Skeletal muscle cell (primary cell): ENCODE data around the gene CCNY.
A peak's percentile ranks its signal among the peaks of the same experiment; 100 is the strongest.
"Not testable (repeated sequence)": the region's sequence is repeated elsewhere in the genome, so short reads cannot be mapped to it uniquely, and the experiment has no call there.

ENCODE experiments used
- DNase-seq: peaks from one replicate; pipeline ENCODE4 v3.0.0-alpha.2; 2010; ENCODE audit warnings: low read depth
- H3K4me3 ChIP-seq: 2 replicates; pipeline ENCODE4 v1.5.1; 2011; ENCODE audit warnings: low read depth, mild to moderate bottlenecking, control low read depth, low read length, moderate library complexity

Gene CCNY

DNA sequence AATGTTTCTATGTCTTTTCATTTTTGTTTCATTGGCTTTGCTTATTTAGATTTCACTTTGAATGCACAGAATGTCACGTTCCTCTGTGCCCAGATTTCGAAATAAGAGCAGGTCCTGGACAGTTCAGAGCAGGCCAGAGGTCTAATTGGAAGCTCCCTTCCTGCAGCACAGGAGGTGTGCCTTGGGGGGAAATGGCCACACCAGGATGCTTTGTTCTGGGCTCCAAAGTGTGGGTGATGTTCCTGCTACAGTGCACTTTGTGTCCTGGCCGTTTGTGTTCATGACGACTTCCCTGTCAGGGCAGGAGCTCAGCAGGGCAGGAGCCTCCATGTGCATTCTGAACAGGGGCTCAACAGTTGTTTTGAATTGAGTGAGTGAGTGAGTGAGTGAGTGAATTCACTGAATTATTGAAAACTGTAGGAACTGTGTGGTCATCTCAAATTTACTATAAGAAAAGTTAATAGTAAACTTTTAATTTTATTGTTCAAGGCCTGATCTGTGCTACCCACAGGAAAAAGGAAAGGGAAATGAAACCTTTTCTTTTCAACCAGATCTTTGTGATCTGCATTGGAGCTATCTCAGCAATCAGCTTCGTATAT, 159.3 kb downstream of the CCNY start:
- no peak overlapping the region for H3K4me3 ChIP-seq
- no peak for DNase-seq

GRCh38 chr10:35497909-35498308, 161.6 kb downstream of the CCNY start:
- no peak for DNase-seq
- no peak overlapping the region for H3K4me3 ChIP-seq

DNA sequence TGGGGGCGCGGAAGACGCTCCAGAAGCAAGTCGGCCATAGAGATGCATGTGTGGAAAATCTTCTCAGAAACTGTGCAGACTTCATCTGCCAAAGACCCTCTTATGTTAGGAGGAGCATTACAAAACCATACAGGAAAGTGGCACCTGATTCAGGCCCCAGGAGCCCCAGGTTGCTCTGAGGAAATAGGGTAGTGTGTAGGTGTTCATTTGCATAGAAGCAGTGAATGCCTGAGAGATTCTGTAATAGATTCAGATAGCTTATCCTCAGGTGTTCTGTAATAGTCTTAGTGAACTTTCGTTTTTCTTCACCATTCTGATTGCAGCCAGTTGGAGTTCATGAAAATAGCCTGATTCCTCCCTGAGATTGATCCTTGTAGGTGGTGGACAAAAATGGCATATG, 162.4 kb downstream of the CCNY start:
- H3K4me3 ChIP-seq: no peak overlapping the region
- DNase-seq: no peak

GRCh38 chr10:35501923-35502322, 165.6 kb downstream of the CCNY start:
- no peak for DNase-seq
- no peak overlapping the region for H3K4me3 ChIP-seq

DNA sequence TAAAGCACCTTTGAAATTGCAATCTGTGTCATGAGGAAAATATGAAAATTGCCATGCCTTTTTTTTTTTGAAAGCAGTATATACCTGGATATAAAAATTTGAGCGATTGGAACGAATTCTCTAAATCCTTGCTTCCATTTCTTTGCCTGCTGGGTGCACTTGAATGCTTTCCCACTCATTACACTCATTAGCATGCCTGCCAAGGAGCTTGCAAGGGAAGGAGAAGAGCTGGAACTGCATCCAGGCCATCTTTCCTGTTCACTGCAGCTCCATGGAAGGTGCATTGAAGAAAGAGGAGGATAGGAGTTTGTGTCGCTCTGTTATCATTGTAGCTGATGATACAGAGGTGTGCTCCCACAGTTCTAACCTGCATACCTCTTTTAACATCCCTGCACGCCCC, 166.4 kb downstream of the CCNY start:
- no peak for DNase-seq
- H3K4me3 ChIP-seq: no peak overlapping the region

DNA sequence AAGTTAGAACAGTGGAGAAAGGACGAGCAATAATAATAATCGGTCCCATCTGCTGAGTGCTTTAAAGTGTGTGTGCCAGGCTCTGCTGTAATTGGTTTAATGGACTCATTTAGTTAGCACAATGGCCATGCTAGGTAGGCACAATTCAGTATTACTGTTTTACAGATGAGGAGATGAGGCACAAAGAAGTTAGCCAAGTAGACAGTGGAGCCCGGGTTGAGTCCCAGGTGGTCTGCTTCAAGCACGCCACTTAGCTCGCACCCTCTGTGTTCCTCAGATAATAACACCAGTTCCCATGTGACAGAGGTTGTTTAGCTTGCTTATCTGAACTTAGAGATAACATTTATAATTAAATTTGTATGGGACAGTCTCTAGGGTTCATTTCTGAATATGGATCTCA, 167.3 kb downstream of the CCNY start:
- DNase-seq: no peak

DNA sequence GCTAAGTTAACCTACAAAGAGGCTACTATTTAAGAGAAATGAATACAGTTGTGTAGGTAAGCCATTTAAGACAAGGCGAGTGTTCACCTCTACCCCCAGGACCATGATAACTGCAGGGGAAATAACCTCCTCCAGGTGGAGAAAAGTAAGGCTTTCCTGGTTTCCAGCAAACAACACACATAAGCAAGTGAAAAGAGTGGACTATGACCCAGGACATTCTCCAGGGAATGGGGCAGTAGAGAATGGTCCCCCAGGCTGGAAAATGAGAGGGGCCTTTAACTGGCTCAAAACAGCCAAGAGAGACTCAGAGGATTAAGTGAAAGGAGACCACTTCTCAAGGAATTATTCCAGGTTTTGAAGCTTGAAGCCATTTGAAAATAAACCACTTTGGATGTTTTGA, 167.8 kb downstream of the CCNY start:
- DNase-seq: no peak

More for the DNA sequence above, 167.3 kb downstream of the CCNY start:
- no peak overlapping the region for H3K4me3 ChIP-seq

DNA sequence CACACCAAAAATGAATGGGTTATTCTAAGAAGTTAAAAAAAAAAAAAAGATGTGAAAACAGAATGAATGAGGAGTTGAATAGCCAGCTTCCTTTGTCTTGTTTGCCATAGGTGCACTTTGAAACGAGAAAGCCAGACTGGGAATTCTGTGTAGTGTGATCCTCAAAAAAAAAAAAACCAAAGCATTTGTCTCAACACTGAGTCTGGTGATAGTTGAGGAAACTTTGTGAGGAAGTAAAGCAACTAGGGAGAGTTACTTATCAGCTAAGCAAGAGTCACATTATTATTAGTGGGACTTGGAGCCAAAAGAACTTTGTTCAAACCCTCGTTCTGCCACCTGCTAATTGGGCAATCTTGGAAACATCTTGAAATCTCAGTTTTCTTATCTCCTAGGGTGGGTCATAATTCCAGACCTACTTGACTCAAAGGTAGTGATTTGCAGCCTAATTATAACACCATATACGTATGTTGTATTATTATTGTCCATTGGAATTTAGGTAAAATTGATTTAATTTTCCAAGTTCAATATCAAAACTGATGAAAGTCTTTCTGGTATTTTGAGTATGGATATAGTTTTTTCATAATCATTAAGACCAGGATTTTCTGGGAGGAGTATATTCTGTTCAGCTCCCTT, 169.0 kb downstream of the CCNY start:
- no peak overlapping the region for H3K4me3 ChIP-seq
- DNase-seq: no peak

More for the DNA sequence above, 167.8 kb downstream of the CCNY start:
- no peak overlapping the region for H3K4me3 ChIP-seq

GRCh38 chr10:35506741-35507140, 170.4 kb downstream of the CCNY start:
- no peak for DNase-seq
- H3K4me3 ChIP-seq: no peak overlapping the region

DNA sequence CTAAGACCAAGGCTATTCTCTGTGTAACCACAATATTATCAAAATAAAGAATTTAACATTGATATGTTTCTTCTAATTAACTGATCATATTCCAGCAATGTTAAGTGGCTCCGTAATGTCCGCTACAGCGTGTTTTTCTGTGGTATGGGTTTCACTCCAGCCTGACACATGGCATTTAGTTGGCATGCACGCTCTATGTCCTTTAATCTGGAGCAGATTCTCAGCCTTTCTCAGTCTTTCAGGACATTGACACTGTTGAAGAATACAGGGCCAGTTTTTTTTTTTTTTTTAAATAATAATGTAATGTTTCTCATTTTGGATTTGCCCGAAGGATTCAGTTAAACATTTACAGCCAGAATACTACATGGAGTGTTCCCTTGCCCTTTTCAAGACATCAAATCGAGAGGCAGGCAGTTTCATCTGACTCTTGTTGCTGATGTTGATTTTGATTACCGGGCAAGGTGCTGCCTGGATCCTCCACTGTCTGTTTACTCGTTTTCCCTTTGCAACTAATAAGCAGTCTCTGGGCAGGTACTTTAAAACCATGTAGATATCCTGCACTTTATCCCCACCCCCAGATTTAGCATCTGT, 171.3 kb downstream of the CCNY start:
- DNase-seq: no peak

DNA sequence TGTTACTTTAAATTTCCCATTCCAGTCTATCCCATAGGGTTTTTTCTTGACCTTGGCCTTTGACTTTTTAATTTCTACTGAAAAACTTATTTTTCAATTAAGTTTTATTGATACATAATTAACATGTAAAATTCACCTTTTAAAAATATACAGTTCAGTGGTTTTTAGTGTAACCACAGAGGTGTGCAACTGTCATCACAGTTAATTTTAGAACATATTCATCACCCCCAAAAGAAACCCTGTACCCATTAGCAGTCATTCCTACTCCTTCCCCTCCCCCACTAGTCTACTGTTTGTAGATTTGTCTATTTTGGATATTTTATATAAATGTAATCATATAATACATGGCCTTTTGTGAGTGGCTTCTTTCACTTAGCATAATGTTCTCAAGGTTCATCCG, 172.3 kb downstream of the CCNY start:
- no peak for DNase-seq

More for the DNA sequence above, 171.3 kb downstream of the CCNY start:
- no peak overlapping the region for H3K4me3 ChIP-seq

DNA sequence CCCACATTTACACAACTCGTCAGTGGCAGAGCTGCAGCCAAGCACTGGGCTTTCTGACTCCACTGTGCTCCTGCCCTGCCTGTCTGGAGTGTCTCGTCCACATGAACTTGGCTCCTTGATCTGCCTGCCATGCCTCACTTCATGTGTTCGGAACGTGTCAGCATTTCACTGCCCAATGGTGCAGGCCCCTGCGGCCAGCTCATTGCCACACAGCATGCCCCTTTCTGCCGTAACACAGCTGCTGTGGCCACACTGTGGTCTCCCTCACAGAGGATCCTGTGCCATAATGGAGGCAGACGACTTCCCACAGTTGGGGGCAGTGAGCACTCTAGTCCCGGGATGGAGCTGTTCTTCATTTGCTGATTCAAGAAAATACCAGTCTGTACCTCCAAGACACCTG, 174.6 kb downstream of the CCNY start:
- DNase-seq: no peak
- no peak overlapping the region for H3K4me3 ChIP-seq

More for the DNA sequence above, 172.3 kb downstream of the CCNY start:
- no peak overlapping the region for H3K4me3 ChIP-seq

GRCh38 chr10:35511647-35512046, 175.3 kb downstream of the CCNY start:
- no peak overlapping the region for H3K4me3 ChIP-seq
- no peak for DNase-seq

DNA sequence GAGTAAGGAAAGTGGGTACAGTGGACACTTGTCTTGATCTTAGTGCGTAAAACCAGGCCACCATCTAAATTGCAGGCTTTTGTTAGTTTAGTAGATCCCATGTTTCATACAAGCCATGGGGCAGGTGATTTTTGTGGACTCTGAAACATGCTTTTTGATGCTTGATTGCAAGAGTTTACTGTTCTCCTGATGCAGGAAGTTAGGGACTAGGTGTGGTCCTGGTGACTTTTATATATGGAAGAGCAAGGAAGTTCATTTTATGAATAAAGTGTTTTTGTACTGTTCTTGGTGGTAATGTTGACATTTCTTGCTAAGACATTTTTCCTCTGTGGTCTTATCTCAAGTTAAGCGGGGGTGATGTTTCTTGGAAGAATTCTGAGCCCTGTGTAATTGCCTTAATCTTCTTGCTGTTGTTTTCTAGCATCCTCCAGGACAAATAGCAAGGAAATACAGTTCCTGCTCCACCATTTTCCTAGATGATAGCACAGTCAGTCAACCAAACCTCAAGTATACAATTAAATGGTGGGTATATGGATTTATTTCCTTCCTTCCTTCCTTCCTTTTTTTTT, 179.9 kb downstream of the CCNY start:
- H3K4me3 ChIP-seq: no peak overlapping the region
- no peak for DNase-seq

GRCh38 chr10:35517431-35518181, 181.3 kb downstream of the CCNY start:
- H3K4me3 ChIP-seq: no peak overlapping the region
- DNase-seq: peak; percentile 4

GRCh38 chr10:35518187-35518586, 181.9 kb downstream of the CCNY start:
- DNase-seq, H3K4me3 ChIP-seq: not testable (repeated sequence)

GRCh38 chr10:35520996-35521395, 184.7 kb downstream of the CCNY start:
- no peak for DNase-seq
- H3K4me3 ChIP-seq: no peak overlapping the region

DNA sequence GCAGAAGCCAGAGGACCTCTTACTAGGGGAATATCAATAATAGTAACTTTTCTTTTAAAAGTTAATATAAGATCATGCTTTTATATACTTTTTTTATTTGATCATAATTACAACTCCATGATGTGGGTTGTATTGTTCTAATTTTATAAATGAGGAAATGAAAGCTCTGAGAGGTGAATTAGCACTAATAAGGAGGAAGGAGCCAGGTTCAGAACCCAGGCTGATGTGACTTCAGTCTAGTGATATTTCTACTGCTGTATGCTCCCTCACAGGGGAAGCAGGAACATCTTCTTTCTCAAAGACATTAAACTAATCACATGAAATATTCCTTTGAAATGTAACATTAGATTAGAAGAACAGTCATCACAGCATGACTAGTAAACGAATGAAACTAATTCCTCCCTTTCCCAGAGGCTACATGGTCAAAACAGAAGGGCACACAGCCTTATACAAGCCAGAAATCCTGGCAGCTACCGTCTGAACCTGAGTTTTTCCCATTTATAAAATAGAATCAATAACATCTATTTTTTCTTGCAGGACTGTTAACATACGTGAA, 187.4 kb downstream of the CCNY start:
- H3K4me3 ChIP-seq: no peak overlapping the region
- DNase-seq: no peak

DNA sequence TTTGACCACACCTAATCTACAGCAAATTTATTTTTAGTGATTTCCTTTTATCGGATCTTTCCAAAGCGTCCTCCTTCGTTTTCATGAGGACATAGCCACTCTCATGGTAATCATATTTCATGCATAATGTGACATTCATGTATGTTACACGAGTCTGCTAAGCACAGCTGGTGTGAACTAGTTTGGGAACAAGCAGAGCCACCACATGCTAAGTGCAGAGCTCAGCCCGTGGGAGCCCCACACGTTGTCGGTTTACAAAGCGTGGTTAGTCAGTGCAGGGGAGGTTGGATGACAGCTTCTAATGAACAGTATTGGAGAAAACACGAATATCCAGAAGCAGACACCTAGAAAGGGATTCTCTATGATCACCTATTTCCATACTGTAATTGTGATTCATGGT, 190.4 kb downstream of the CCNY start:
- H3K4me3 ChIP-seq: no peak overlapping the region
- no peak for DNase-seq

- DNase-seq: no peak
- no peak overlapping the region for H3K4me3 ChIP-seq
Measured at GRCh38 chr10:35532141-35532540, 195.8 kb downstream of the CCNY start.
